KOPT-K1 (cell line): ENCODE results near the gene LILRB1.
"Not testable (repeated sequence)": the region's sequence is repeated elsewhere in the genome, so short reads cannot be mapped to it uniquely, and the experiment has no call there.

Source experiments
- H3K27ac ChIP-seq: fragments of 200-600 bp; sonication (generic); 2 replicates; pipeline ENCODE4 v1.5.1; 2016; ENCODE audit warnings: antibody characterized with exemption, mild to moderate bottlenecking, low read depth, low read length; ENCODE audit not compliant: poor library complexity, severe bottlenecking
- H3K36me3 ChIP-seq: fragments of 200-600 bp; sonication (generic); 2 replicates; pipeline ENCODE4 v1.5.1; 2017; ENCODE audit warnings: antibody characterized with exemption, mild to moderate bottlenecking, low read length, moderate library complexity; ENCODE audit not compliant: insufficient read depth
- H3K9me3 ChIP-seq: fragments of 200-600 bp; sonication (generic); 2 replicates; pipeline ENCODE4 v1.5.1; 2017; ENCODE audit warnings: antibody characterized with exemption, low read length, mild to moderate bottlenecking; ENCODE audit not compliant: insufficient read depth, poor library complexity, severe bottlenecking

The LILRB1 gene

GRCh38 chr19:54630262-54630661, at the start of gene LILRB1:
Gene LILRB1 (plus strand): TSS chr19:54630484. CDS start chr19:54631074, 590 bp downstream.
- not testable (repeated sequence) for H3K27ac ChIP-seq, H3K9me3 ChIP-seq, H3K36me3 ChIP-seq

- Histone ChIP-seq H3K36me3 (no peaks in the 10 kb centered on the region), H3K27ac (no peak overlapping the region), H3K9me3 (no peaks in the 10 kb centered on the region)
Measured at GRCh38 chr19:54586397-54586796, 43.9 kb upstream of the LILRB1 start.

- Histone ChIP-seq H3K36me3 (no peaks in the 10 kb centered on the region), H3K27ac (no peak overlapping the region), H3K9me3 (no peaks in the 10 kb centered on the region)
Measured at GRCh38 chr19:54587026-54587425, 43.3 kb upstream of the LILRB1 start.

- not testable (repeated sequence) for H3K9me3 ChIP-seq, H3K27ac ChIP-seq, H3K36me3 ChIP-seq
Measured at GRCh38 chr19:54593445-54593844, 36.8 kb upstream of the LILRB1 start, which contains the start of gene LILRA1. Gene LILRA1 (plus strand): TSS chr19:54593632. CDS start chr19:54594245, 613 bp downstream.

- not testable (repeated sequence) for H3K36me3 ChIP-seq, H3K27ac ChIP-seq, H3K9me3 ChIP-seq
Measured at GRCh38 chr19:54593931-54594626, 36.2 kb upstream of the LILRB1 start.

GRCh38 chr19:54594737-54595136, 35.5 kb upstream of the LILRB1 start:
- Histone ChIP-seq H3K36me3 (no peaks in the 10 kb centered on the region), H3K9me3 (no peaks in the 10 kb centered on the region), H3K27ac (no peak overlapping the region)

GRCh38 chr19:54595680-54596436, 34.4 kb upstream of the LILRB1 start:
- not testable (repeated sequence) for H3K36me3 ChIP-seq, H3K27ac ChIP-seq, H3K9me3 ChIP-seq

GRCh38 chr19:54600212-54600611, 30.1 kb upstream of the LILRB1 start:
- Histone ChIP-seq H3K27ac (no peak overlapping the region), H3K36me3 (no peaks in the 10 kb centered on the region), H3K9me3 (peaks cover 9% of the 10 kb centered on the region)

GRCh38 chr19:54606230-54606629, 24.1 kb upstream of the LILRB1 start:
- no peak overlapping the region for H3K27ac ChIP-seq
- no peaks in the 10 kb centered on the region for H3K36me3 ChIP-seq
- H3K9me3 ChIP-seq: peaks cover 20% of the 10 kb centered on the region

GRCh38 chr19:54606891-54607784, 23.1 kb upstream of the LILRB1 start:
- Histone ChIP-seq H3K27ac (no peak overlapping the region), H3K9me3 (peaks cover 20% of the 10 kb centered on the region), H3K36me3 (no peaks in the 10 kb centered on the region)

- H3K9me3 ChIP-seq: peaks cover 20% of the 10 kb centered on the region
- no peaks in the 10 kb centered on the region for H3K36me3 ChIP-seq
- no peak overlapping the region for H3K27ac ChIP-seq
Measured at GRCh38 chr19:54607785-54608150, 22.5 kb upstream of the LILRB1 start.

GRCh38 chr19:54608205-54608604, 22.1 kb upstream of the LILRB1 start:
- Histone ChIP-seq H3K9me3 (peaks cover 20% of the 10 kb centered on the region), H3K27ac (no peak overlapping the region), H3K36me3 (no peaks in the 10 kb centered on the region)

- Histone ChIP-seq H3K27ac (no peak overlapping the region), H3K36me3 (no peaks in the 10 kb centered on the region), H3K9me3 (peaks cover 20% of the 10 kb centered on the region)
Measured at GRCh38 chr19:54608792-54609191, 21.5 kb upstream of the LILRB1 start.

GRCh38 chr19:54609356-54609791, 20.9 kb upstream of the LILRB1 start:
- Histone ChIP-seq H3K9me3 (peaks cover 19% of the 10 kb centered on the region), H3K27ac (no peak overlapping the region), H3K36me3 (no peaks in the 10 kb centered on the region)

- no peak overlapping the region for H3K27ac ChIP-seq
- H3K36me3 ChIP-seq: no peaks in the 10 kb centered on the region
- H3K9me3 ChIP-seq: peaks cover 13% of the 10 kb centered on the region
Measured at GRCh38 chr19:54612428-54612827, 17.9 kb upstream of the LILRB1 start.
